ENCODE measurements around the gene ASTN1.
"Not testable (repeated sequence)": the region's sequence is repeated elsewhere in the genome, so short reads cannot be mapped to it uniquely, and the experiment has no call there.

Gene ASTN1

GRCh38 chr1:177106614-177107365 lies 57.7 kb downstream of the ASTN1 start:
- DNase-seq (ENCODE audit: low read depth in 2 of 2): no peak

- no peak for DNase-seq (ENCODE audit: low read depth in 2 of 2)
Measured at GRCh38 chr1:177106196-177106595, 58.3 kb downstream of the ASTN1 start.

- no peak for DNase-seq (ENCODE audit: low read depth in 2 of 2)
Measured at GRCh38 chr1:177103005-177103852, 61.3 kb downstream of the ASTN1 start.

GRCh38 chr1:177092001-177092400 lies 72.5 kb downstream of the ASTN1 start:
- DNase-seq (ENCODE audit: low read depth in 2 of 2): no peak

- no peak for DNase-seq (ENCODE audit: low read depth in 2 of 2)
Measured at GRCh38 chr1:177091040-177091439, 73.5 kb downstream of the ASTN1 start.

GRCh38 chr1:177088966-177089365 lies 75.5 kb downstream of the ASTN1 start:
- no peak for DNase-seq (ENCODE audit: low read depth in 2 of 2)

- no peak for DNase-seq (ENCODE audit: low read depth in 2 of 2)
Measured at GRCh38 chr1:177082855-177083693, 81.4 kb downstream of the ASTN1 start.

- no peak for DNase-seq (ENCODE audit: low read depth in 2 of 2)
Measured at GRCh38 chr1:177080564-177080963, 83.9 kb downstream of the ASTN1 start.

GRCh38 chr1:177077734-177078499 lies 86.6 kb downstream of the ASTN1 start:
- no peak for DNase-seq (ENCODE audit: low read depth in 2 of 2)

- DNase-seq (ENCODE audit: low read depth in 2 of 2): no peak
Measured at GRCh38 chr1:177077006-177077405, 87.5 kb downstream of the ASTN1 start.

- DNase-seq (ENCODE audit: low read depth in 2 of 2): not testable (repeated sequence)
Measured at GRCh38 chr1:177074811-177075210, 89.7 kb downstream of the ASTN1 start.

GRCh38 chr1:177069490-177069889 lies 95.0 kb downstream of the ASTN1 start:
- no peak for DNase-seq (ENCODE audit: low read depth in 2 of 2)

- no peak for DNase-seq (ENCODE audit: low read depth in 2 of 2)
Measured at GRCh38 chr1:177067752-177068410, 96.6 kb downstream of the ASTN1 start.

- no peak for DNase-seq (ENCODE audit: low read depth in 2 of 2)
Measured at GRCh38 chr1:177065430-177065829, 99.1 kb downstream of the ASTN1 start.

- DNase-seq (ENCODE audit: low read depth in 2 of 2): no peak
Measured at GRCh38 chr1:177063648-177064047, 100.9 kb downstream of the ASTN1 start.

GRCh38 chr1:177054542-177054941 lies 110.0 kb downstream of the ASTN1 start:
- DNase-seq (ENCODE audit: low read depth in 2 of 2): no peak

- DNase-seq (ENCODE audit: low read depth in 2 of 2): no peak
Measured at GRCh38 chr1:177053648-177054047, 110.9 kb downstream of the ASTN1 start.

GRCh38 chr1:177048314-177049069 lies 116.0 kb downstream of the ASTN1 start:
- no peak for DNase-seq (ENCODE audit: low read depth in 2 of 2)

GRCh38 chr1:177045151-177045550 lies 119.4 kb downstream of the ASTN1 start:
- no peak for DNase-seq (ENCODE audit: low read depth in 2 of 2)

- no peak for DNase-seq (ENCODE audit: low read depth in 2 of 2)
Measured at GRCh38 chr1:177044390-177044789, 120.1 kb downstream of the ASTN1 start.
